Suprapubic skin (tissue), 4 donors: ENCODE data around the gene OLA1. TPM values are rescaled to one million over a fixed set of nuclear protein-coding genes. Genes with fewer than 3 reads are reported as not detected.

Experiments used
- DNase-seq, 2 donors: peaks; one replicate each; pipeline ENCODE4 v3.0.0-alpha.2; 2019; ENCODE audit warnings: low spot score in 2 of 2
- H3K27ac ChIP-seq: fragments of 200-600 bp; sonication (generic); one replicate; pipeline ENCODE4 v1.5.1; 2019
- H3K27me3 ChIP-seq: fragments of 200-600 bp; sonication (generic); one replicate; pipeline ENCODE4 v1.5.1; 2019
- H3K36me3 ChIP-seq: fragments of 200-600 bp; sonication (generic); one replicate; pipeline ENCODE4 v1.5.1; 2019
- H3K4me1 ChIP-seq: fragments of 200-600 bp; sonication (generic); one replicate; pipeline ENCODE4 v1.5.1; 2019
- H3K4me3 ChIP-seq: fragments of 200-600 bp; sonication (generic); one replicate; pipeline ENCODE4 v1.5.1; 2019; ENCODE audit warnings: mild to moderate bottlenecking
- H3K9me3 ChIP-seq: fragments of 200-600 bp; sonication (generic); one replicate; pipeline ENCODE4 v1.5.1; 2019
- CTCF ChIP-seq, 2 donors: fragments of 200-600 bp in 1 of 2; fragments of 450-650 bp in 1 of 2; sonication (generic) in 1 of 2; IDR thresholded peaks; one replicate each; pipeline ENCODE4 v1.5.1; 2016 to 2019; ENCODE audit warnings: antibody characterized with exemption in 2 of 2, mild to moderate bottlenecking in 1 of 2, moderate library complexity in 1 of 2
- EP300 ChIP-seq: sonication (generic); formaldehyde crosslinking; IDR thresholded peaks from one replicate; pipeline ENCODE4 v1.6.1; 2017; ENCODE audit warnings: antibody characterized with exemption
- POLR2A ChIP-seq, 2 donors: fragments of 450-650 bp; IDR thresholded peaks; one replicate each; pipeline ENCODE4 v1.6.1; 2017; ENCODE audit warnings: antibody characterized with exemption in 2 of 2, mild to moderate bottlenecking in 2 of 2, moderate library complexity in 2 of 2
- POLR2AphosphoS5 ChIP-seq, 3 donors: sonication (generic); formaldehyde crosslinking; IDR thresholded peaks; one replicate each; pipeline ENCODE4 v1.6.1; 2017; ENCODE audit warnings: antibody characterized with exemption in 3 of 3
- WGBS: methylation state at CpG from one replicate; pipeline ENCODE4 v1.1.5; 2018; 5-methylcytosine and 5-hydroxymethylcytosine counted together
- total RNA-seq, 4 donors: library from RNA; depleted of rRNA; stranded (reverse); fragments of >200 nt; gene quantifications; one replicate each; pipeline ENCODE4 v1.1.0, GENCODE V29; 2016

OLA1 gene
- total RNA-seq, 4 donors from 2014 or later: 59.2 to 83.6 (median 75.9) TPM

- Histone ChIP-seq H3K9me3 (no peaks in the 10 kb centered on the region), H3K27me3 (no peaks in the 10 kb centered on the region), H3K4me3 (no peak overlapping the region), H3K36me3 (no peaks in the 10 kb centered on the region), H3K27ac (no peak overlapping the region), H3K4me1 (no peaks in the 10 kb centered on the region)
- no peak for DNase-seq
- 99% methylated on average over 4 of the region's 4 CpGs for WGBS
- TF ChIP-seq POLR2AphosphoS5 (IDR thresholded peaks at IDR 0.05) (no peak), POLR2A (IDR thresholded peaks at IDR 0.05) (no peak), CTCF (IDR thresholded peaks at IDR 0.05) (no peak), EP300 (no peak)
Observed at GRCh38 chr2:174193737-174194136, 54.6 kb downstream of the OLA1 start.

DNA sequence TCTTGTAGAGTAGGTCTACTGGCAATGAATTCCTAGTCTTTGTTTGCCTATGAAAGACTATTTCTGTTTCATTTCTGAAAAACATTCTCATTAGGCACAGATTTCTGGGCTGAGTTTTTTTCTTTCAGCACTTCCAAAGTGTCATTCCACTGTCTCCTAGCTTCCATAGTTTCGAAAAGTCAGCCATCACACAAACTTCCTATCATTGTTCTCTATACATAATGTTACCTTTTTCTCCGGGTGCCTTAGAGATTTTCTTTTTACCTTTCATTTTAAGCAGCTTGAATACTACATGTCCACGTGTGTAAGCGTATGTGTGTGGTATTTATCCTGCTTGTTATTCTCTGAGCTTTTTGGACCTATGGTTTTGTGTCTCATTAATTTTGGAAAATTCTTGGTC is 55.7 kb downstream of the OLA1 start:
- TF ChIP-seq CTCF (IDR thresholded peaks at IDR 0.05) (no peak), EP300 (no peak), POLR2A (IDR thresholded peaks at IDR 0.05) (no peak), POLR2AphosphoS5 (IDR thresholded peaks at IDR 0.05) (no peak)
- Histone ChIP-seq H3K27ac (no peak overlapping the region), H3K27me3 (no peaks in the 10 kb centered on the region), H3K4me1 (no peaks in the 10 kb centered on the region), H3K9me3 (no peaks in the 10 kb centered on the region), H3K36me3 (no peaks in the 10 kb centered on the region), H3K4me3 (no peak overlapping the region)
- WGBS: 95% methylated on average over 4 of the region's 4 CpGs
- no peak for DNase-seq

DNA sequence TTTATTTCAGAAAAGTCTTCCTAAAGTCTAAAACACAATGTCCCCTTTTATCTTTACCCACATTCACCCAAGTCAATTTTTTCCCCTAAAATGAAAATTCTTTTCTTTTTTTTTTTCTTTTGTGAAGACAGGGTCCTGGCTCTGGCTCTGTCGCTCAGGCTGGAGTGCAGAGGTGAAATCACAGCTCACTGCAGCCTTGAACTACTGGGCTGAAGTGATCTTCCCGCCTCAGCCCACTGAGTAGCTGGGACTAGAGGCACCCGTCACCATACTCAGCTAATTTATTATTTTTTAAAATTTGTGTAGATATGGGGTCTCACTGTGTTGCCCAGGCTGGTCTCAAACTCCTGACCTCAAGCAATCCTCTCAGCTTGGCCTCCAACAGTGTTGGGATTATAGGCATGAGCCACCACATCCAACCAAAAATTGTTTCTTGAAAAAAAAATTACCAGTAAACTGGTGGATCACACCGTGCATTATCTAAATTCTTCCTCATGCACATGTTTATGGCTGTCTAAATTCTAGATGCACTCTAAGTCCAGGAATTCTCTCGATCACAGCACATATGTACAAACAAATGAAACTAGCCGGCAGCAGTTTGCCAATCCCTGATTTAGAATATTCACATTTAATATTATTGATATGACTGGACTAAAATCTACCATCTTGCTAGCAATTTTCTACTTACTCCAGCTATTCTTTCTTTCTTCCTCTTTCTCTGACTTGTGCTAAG is 56.8 kb downstream of the OLA1 start:
- Histone ChIP-seq H3K4me3 (no peak overlapping the region), H3K4me1 (no peaks in the 10 kb centered on the region), H3K36me3 (no peaks in the 10 kb centered on the region), H3K27ac (no peak overlapping the region), H3K9me3 (no peaks in the 10 kb centered on the region), H3K27me3 (no peaks in the 10 kb centered on the region)
- WGBS: 95% methylated on average over 6 of the region's 6 CpGs
- TF ChIP-seq POLR2A (IDR thresholded peaks at IDR 0.05) (no peak), POLR2AphosphoS5 (IDR thresholded peaks at IDR 0.05) (no peak), EP300 (no peak), CTCF (IDR thresholded peaks at IDR 0.05) (no peak)
- no peak for DNase-seq

GRCh38 chr2:174184915-174185314 is 63.4 kb downstream of the OLA1 start:
- Histone ChIP-seq H3K36me3 (no peaks in the 10 kb centered on the region), H3K4me3 (no peak overlapping the region), H3K9me3 (no peaks in the 10 kb centered on the region), H3K27ac (no peak overlapping the region), H3K4me1 (peaks cover 7% of the 10 kb centered on the region), H3K27me3 (no peaks in the 10 kb centered on the region)
- 63% methylated on average over 1 of the region's 1 CpG for WGBS
- TF ChIP-seq CTCF (IDR thresholded peaks at IDR 0.05) (no peak), POLR2A (IDR thresholded peaks at IDR 0.05) (no peak), EP300 (no peak), POLR2AphosphoS5 (IDR thresholded peaks at IDR 0.05) (no peak)
- no peak for DNase-seq

DNA sequence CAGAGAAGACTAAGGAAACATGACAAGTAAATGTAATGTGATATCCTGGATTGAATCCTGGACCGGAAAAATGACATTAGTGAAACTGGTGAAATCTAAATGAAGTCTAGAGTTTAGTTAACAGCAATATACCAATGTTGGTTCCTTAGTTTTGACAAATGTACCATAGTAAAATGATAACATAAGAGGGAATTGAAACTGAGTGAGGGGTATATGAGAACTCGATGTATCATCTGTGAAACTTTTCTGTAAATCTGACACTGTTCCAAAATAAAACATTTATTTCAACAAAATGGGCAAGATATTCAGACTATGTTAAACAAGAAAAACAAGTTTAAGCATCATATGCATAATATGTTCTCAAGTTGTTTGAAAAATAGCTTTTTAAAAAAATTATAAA is 63.8 kb downstream of the OLA1 start:
- Histone ChIP-seq H3K4me3 (no peak overlapping the region), H3K4me1 (peaks cover 7% of the 10 kb centered on the region), H3K36me3 (no peaks in the 10 kb centered on the region), H3K27ac (no peak overlapping the region), H3K27me3 (no peaks in the 10 kb centered on the region), H3K9me3 (no peaks in the 10 kb centered on the region)
- no peak for DNase-seq
- 77% methylated on average over 2 of the region's 2 CpGs for WGBS
- TF ChIP-seq POLR2A (IDR thresholded peaks at IDR 0.05) (no peak), POLR2AphosphoS5 (IDR thresholded peaks at IDR 0.05) (no peak), EP300 (no peak), CTCF (IDR thresholded peaks at IDR 0.05) (no peak)
